BE2C (cell line): ENCODE data around the gene SLC24A3.

Source experiments
- DNase-seq: peaks from one replicate; pipeline ENCODE4 v3.0.0-alpha.2; 2020
- H3K27me3 ChIP-seq: fragments of 250-450 bp; sonication (Bioruptor Pico); 2 replicates; pipeline ENCODE4 v1.5.1; 2020; ENCODE audit warnings: mild to moderate bottlenecking
- H3K36me3 ChIP-seq: fragments of 250-450 bp; sonication (Bioruptor Pico); 2 replicates; pipeline ENCODE4 v1.5.1; 2020; ENCODE audit warnings: mild to moderate bottlenecking
- H3K4me1 ChIP-seq: fragments of 250-450 bp; sonication (Bioruptor Pico); 2 replicates; pipeline ENCODE4 v1.5.1; 2020
- H3K4me3 ChIP-seq: 2 replicates; pipeline ENCODE4 v1.5.1; 2011; ENCODE audit warnings: low read depth, low read length
- H3K9me3 ChIP-seq: fragments of 250-450 bp; sonication (Bioruptor Pico); 2 replicates; pipeline ENCODE4 v1.5.1; 2020
- TF ChIP-seq, protein P1 (sequence below): IDR thresholded peaks from 2 replicates; pipeline ENCODE4 v1.5.1; 2012; ENCODE audit warnings: mild to moderate bottlenecking, low read depth, low read length

SLC24A3 gene

DNA sequence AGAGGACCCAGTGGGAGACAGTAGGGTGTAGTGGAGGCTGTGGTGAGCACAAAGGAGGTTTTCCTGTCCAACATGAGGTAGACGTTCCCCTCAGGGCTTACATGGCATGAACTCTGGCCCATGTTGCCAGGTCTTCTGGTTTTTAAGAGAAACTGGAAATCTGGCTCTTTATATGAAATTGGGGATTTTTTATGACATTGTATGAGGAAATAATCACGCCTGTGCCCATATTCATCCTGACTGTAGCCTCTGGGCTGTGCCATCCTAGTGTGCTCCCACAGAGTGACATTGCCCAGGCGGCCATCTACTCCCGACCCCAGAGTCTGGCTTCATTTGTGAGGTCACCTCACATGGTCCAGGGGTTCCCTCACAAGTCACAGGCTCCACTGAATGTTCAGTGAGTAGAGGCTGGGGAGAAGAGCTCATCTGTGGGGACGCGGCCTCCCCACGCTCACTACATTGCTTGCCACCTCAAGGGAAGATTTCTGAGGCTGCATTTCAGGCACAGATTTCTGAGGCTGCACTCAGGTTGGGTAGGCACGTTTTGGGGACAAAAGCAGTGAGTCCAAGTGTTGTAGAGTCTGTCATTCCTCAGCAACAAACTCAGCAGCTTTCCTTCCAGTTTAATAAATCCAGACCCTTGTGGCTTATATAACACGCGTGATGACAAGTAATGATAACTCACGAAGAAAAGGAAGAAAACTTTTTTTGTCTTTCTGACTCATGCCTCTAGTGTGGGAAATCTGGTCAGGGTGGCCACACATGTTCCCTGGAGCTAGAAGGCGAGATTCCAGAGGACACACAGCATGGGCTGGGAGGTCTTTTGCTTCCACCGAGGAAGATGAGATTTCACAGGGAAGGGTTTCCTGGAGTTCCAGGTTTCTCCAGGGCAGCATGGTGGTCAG is 41.7 kb downstream of the SLC24A3 start:
- Histone ChIP-seq H3K4me3 (no peak overlapping the region), H3K4me1 (no peaks in the 10 kb centered on the region), H3K9me3 (no peaks in the 10 kb centered on the region), H3K36me3 (no peaks in the 10 kb centered on the region), H3K27me3 (no peaks in the 10 kb centered on the region)
- TF ChIP-seq, protein P1, sequence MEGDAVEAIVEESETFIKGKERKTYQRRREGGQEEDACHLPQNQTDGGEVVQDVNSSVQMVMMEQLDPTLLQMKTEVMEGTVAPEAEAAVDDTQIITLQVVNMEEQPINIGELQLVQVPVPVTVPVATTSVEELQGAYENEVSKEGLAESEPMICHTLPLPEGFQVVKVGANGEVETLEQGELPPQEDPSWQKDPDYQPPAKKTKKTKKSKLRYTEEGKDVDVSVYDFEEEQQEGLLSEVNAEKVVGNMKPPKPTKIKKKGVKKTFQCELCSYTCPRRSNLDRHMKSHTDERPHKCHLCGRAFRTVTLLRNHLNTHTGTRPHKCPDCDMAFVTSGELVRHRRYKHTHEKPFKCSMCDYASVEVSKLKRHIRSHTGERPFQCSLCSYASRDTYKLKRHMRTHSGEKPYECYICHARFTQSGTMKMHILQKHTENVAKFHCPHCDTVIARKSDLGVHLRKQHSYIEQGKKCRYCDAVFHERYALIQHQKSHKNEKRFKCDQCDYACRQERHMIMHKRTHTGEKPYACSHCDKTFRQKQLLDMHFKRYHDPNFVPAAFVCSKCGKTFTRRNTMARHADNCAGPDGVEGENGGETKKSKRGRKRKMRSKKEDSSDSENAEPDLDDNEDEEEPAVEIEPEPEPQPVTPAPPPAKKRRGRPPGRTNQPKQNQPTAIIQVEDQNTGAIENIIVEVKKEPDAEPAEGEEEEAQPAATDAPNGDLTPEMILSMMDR = no peak
- DNase-seq = no peak

DNA sequence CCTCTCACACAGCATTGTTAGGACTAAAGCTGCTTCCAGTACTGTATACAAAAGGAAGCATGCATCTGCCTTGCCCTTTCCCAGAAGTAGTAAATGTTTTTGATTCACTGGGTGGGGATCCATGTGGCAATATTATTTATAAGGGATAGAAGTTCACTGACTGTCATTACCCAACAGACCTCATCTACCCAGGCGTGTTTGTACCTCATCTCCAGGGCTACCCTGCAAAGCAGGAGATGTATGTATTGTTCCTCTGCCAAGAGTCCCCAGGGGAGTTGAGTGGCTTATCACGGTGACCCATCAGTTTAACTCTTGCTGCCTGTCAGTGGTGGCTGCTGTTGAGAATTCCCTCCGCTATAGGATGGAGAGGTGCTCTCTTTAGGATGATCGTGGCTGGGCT is 42.5 kb downstream of the SLC24A3 start:
- TF ChIP-seq, protein P1 = no peak
- Histone ChIP-seq H3K4me3 (no peak overlapping the region), H3K27me3 (no peaks in the 10 kb centered on the region), H3K36me3 (no peaks in the 10 kb centered on the region), H3K4me1 (no peaks in the 10 kb centered on the region), H3K9me3 (no peaks in the 10 kb centered on the region)
- no peak for DNase-seq

DNA sequence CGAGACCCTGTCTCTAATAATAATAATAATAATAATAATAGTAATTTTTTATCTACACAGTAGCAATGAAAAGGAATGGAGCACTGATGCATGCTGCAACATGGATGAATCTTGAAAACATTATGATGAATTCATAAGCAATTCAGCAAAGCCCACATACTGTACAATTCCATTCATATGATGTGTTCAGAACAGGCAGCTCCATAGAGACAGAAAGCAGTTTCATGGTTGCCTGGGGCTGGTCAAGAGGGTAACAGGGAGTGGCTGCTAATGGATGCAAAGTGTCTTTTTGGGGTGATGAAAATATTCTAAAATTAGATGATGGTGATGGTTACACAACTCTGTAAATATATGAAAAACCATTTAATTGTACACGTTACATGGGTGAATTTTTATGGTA is 43.6 kb downstream of the SLC24A3 start:
- TF ChIP-seq, protein P1 = no peak
- no peaks in the 10 kb centered on the region for H3K27me3 ChIP-seq
- H3K36me3 ChIP-seq = no peaks in the 10 kb centered on the region
- no peaks in the 10 kb centered on the region for H3K9me3 ChIP-seq
- no peak overlapping the region for H3K4me3 ChIP-seq
- H3K4me1 ChIP-seq = no peaks in the 10 kb centered on the region
- no peak for DNase-seq

DNA sequence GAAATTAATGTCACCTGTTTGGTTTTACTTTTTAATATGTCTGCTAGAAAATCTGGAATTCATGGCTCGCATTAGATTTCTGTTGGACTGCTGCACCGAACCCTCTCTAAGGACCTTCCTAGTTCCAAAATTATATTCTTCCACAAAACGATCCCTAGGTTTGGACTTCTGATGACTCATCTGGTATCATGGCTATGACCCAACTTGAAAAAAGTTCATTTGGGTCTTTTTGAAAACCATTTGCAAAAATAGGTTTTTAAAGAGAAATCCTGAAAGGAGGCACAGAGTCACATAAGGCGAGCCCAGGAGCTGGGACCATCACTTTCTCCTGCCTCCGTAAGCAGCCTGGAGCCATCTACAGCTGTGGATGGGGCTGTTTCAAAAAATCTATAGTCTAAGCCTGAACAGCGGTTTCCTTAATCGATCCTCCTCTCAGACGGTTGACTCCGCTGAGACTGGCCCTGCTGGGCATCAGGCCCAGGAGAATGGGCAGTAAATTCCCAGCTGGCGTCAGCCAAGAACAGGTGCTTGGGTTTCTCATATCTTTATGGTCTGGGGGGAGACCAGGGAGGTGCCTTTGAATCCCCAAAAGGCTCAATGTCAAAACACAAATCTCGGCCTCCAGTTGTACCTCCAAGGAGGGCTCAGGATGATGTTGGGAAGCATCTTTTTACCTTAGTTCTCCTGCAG is 44.6 kb downstream of the SLC24A3 start:
- Histone ChIP-seq H3K4me3 (no peak overlapping the region), H3K4me1 (no peaks in the 10 kb centered on the region), H3K36me3 (no peaks in the 10 kb centered on the region), H3K27me3 (no peaks in the 10 kb centered on the region), H3K9me3 (no peaks in the 10 kb centered on the region)
- TF ChIP-seq, protein P1 = no peak
- no peak for DNase-seq

DNA sequence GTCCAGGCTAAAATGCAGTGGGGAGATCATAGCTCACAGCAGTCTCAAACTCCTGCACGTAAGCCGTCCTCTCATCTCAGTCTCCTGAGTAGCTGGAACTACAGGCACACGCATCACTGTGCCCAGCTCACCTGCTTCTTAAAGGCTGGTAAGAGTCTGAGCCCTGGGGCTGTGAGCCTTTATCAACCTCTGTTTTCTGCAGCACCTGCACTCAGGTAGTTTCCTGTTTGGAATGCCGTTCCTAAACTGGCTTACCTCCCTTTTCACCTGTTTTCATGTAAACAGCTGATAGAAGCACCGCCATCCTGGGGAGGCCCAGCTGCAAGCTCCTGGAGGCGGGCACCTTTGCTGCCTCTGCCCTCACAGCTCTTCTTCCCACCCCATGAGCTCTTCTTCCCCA is 45.4 kb downstream of the SLC24A3 start:
- Histone ChIP-seq H3K4me1 (no peaks in the 10 kb centered on the region), H3K36me3 (no peaks in the 10 kb centered on the region), H3K4me3 (no peak overlapping the region), H3K9me3 (no peaks in the 10 kb centered on the region), H3K27me3 (no peaks in the 10 kb centered on the region)
- TF ChIP-seq, protein P1 = no peak
- DNase-seq = no peak

DNA sequence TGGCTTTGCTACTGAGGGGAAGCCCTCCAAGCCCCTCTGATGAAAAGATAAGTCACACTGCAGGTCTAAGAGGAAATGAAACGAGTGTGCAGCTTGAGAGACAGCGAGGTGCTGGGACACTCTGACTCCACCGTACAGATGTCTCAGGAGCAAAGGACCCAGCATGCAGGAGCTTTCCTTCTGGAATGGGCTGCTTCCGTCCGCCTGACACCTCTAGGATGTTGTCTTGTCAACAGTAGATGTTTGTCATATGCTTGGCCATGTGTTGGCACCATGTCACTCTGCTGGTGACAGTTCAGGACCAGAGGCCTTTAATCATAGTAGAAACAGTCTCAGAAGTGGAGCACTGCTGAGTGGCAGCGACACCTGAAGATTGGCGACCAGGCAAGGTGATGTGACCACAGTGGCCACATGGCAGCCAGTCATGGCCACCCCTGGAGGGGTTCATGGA is 46.7 kb downstream of the SLC24A3 start:
- no peaks in the 10 kb centered on the region for H3K27me3 ChIP-seq
- H3K4me3 ChIP-seq = no peak overlapping the region
- H3K36me3 ChIP-seq = no peaks in the 10 kb centered on the region
- H3K9me3 ChIP-seq = no peaks in the 10 kb centered on the region
- TF ChIP-seq, protein P1 = no peak
- DNase-seq = no peak
- no peaks in the 10 kb centered on the region for H3K4me1 ChIP-seq
